Right ventricle myocardium inferior (tissue), 1 donor: ENCODE data around the gene LHFPL2. TPM values are rescaled to one million over a fixed set of nuclear protein-coding genes. Genes with fewer than 3 reads are reported as not detected.
"Not testable (repeated sequence)": the region's sequence is repeated elsewhere in the genome, so short reads cannot be mapped to it uniquely, and the experiment has no call there.

ENCODE experiments used
- ATAC-seq: fragments of 200-7000 bp; cut with Tn5 transposase; one replicate; pipeline ENCODE4 v1.9.1; 2020; ENCODE audit warnings: mild to moderate bottlenecking, moderate library complexity
- DNase-seq: peaks from one replicate; pipeline ENCODE4 v3.0.0; 2021; ENCODE audit errors: missing footprints
- intact Hi-C: fragments of 100-400 bp; cut with DNase I; formaldehyde crosslinking; loops from one replicate; pipeline ENCODE4 v1.11.0; 2022
- total RNA-seq: library from RNA; stranded (reverse); fragmentation: NEBNext Ultra II Directional; extraction: Animal tissue kit (Norgen Biotek cat#: 25700); gene quantifications from one replicate; pipeline ENCODE4 v1.2.1, GENCODE V29; 2021
- donor health status: DM: no; HTN: yes; CAD: no; lungs with severe emphysema.

Gene LHFPL2
- total RNA-seq, 1 donor from 2014 or later: 6.0 TPM

DNA sequence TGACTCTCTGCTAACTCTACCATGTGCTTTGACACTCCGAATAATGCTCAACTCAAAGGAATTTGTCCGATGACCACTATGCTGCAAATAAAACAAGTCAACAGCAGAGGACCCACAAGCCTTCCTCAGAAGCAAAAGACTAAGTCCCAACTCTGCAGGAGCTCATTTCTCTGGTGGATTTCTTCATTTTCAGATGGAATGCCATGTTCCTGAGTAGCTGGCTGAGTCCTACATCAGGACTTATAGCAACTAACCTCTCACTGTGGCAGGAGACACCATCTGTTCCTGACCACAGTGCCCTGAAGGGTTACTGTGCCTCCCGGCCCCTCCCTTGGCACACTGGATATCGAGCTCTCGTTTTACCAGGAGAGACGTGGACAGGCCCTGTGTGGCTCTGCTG lies 20.8 kb downstream of the LHFPL2 start:
- no peak for ATAC-seq
- DNase-seq: no peak
- intact Hi-C loops: no loop called here

DNA sequence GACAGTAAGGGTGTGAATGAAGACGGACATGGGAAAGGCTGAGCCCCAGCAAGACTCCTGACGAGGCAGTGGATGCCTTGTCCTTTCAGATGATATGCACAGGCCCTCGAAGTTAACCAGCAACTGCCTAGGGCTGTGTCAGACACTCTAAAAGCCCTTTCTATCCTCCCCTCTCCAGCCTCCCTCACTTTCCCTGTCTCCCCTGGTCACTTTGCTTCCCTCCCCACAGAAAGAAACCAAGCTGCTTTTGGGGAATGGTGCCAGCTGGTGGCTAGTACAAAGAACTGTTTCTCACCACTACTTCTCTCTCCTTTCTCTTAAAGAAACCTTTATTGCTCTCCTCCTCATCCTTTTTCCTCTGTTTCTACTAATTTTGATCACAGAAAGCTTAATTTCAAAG lies 21.4 kb downstream of the LHFPL2 start:
- intact Hi-C loops: no loop called here
- ATAC-seq (no peak), DNase-seq (no peak)

DNA sequence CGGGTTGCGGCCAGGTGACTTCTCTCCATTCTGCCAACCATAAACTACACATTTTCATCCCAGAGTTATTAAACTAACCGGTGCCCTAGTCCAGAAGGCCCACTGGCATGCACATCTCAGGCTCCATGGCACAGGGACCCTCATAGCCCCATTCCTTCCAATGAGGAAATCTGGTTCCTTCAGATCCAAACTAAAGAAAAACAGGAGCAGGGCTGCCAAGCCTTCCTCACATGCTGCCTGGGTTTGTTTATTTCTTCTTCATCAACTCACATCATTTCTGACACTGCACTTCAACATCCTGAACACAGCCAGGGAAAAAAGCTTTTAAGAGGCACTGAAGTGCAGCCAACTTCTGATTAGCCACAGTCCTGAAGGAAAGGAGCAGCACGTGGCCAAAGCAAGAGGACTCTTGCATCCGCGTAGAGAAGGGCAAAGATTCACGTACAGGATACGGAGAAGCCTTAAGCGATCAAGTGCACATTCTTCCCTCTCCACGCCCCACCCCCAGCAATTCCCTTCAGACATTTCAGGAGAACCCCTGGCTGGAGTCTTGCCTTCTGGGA lies 22.5 kb downstream of the LHFPL2 start:
- intact Hi-C loops: no loop called here
- ATAC-seq: peak; percentile 23
- no peak for DNase-seq

DNA sequence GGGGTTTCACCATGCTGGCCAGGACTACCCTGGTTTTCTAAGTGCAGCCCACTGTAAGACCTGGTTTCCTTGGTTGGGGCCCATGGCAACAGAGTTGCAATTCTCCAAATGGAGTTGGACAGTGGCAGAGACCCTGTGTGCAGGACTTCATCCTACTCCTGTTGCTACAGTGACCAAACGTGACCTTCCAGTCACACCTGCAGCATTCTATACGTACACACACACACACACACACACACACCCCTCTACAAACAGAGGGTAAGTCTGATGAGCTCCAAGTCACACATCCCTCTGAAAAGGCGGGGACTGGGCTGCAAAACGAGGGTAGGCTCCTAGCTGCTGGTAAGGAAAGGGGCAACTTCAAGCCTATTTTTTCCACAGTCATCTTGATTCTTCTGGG lies 23.6 kb downstream of the LHFPL2 start:
- DNase-seq: no peak
- intact Hi-C loops: no loop called here
- no peak for ATAC-seq

DNA sequence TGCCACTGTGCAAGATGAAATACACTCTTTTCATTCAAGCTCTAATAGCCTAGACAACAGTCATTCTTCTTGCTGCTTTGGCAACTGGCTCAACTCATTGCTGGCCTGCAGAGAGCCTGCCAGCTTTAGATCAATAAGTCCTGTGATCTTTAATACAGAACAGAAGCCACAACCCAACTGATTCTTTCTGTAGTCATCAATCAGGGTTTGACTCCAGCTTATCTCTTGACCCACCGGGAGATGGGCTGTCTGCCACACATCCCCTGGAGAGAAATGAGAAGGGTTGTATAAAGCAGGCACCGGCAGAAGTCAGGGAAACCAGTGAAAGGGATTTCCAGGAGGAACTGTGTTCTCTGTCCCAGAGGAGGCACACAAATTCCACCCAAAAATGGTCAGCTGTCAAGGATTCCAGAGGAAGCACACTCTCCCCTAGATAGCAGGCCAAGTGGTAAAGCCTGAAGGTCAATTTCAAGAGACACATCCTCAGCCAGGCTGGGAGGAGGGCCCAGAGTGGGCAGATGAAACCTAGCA lies 24.5 kb downstream of the LHFPL2 start:
- ATAC-seq (peak; percentile 64), DNase-seq (no peak)
- intact Hi-C loops: no loop called here

DNA sequence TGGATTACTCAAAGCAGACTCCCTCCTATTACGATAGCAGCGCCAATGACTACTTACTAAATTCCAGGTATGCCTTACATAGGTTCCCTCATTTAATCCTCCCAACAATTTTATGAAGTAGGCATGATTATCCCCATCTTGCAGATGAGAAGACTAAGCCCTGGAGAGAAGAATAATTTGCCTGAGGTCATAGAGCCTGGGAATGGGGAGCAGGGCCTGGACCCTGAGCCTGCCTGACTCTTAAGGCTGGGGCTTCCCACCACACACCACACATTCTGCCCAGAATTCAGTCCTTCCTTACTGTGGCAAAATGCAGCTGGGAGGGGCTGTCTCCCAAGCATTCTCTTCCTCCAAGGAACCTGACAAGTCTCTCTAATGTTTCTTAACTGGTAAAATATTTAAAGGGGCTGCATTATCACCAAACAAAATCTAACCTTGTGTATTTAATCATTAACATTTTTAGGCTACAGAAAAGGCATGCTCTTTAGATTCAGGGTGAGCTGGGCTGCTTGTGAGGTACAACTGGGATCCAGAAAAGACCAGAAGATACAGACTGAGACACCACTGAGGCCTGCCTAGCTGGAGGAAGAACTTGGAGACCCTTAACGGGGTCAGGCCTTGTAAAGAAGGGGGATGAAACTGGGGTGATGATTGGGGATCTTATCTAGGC lies 26.1 kb downstream of the LHFPL2 start:
- intact Hi-C loops: no loop called here
- no peak for DNase-seq
- no peak for ATAC-seq

DNA sequence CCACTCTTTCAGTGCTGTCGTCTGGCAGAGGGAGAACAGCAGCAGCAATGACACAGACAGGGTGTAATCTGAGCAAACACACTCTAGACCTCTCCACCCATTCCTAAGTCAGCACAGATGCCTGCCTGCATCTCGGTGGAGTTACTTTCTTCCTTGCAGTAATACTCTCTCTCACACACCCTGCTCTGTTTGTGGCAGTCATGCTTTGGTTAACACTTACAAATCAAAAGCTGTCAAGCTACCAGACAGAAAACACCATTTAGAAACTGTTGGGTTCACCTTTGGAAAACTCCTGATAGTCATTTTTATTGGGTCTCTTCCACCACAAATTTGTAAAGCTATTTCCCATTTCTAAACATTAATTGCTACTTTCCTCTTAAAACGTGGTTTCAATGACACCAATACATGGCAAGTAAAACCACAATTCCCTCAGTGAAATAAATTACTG lies 27.3 kb downstream of the LHFPL2 start:
- DNase-seq (no peak), ATAC-seq (no peak)
- intact Hi-C loops: no loop called here

DNA sequence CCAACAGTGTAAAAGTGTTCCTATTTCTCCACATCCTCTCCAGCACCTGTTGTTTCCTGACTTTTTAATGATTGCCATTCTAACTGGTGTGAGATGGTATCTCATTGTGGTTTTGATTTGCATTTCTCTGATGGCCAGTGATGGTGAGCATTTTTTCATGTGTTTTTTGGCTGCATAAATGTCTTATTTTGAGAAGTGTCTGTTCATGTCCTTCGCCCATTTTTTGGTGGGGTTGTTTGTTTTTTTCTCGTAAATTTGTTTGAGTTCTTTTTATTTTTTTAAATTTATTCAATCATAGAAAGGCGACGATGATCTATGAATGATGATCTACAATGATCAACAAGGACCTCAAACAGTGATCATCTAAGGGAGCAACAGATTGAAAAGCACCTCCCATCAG lies 28.5 kb downstream of the LHFPL2 start:
- DNase-seq, ATAC-seq, intact Hi-C loops: not testable (repeated sequence)

DNA sequence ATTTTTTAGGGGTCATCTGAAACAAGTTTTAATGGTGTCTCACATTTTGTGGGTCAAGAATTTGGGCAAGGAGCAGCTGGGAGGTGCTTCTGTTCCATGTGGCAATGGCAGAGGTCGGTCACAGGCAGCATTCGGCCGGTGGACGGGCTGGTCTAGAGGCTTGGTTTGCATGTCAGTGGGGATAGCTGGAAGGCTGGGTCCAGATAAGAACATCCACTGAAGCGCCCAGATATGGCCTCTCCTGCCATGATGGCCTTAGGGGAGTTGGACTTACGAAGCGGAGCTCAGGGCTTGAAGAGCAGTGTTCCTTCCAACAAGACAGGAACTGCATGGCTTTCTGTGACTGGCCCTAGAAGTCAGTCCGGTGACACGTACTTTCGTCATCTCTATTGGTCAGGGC lies 30.3 kb downstream of the LHFPL2 start:
- intact Hi-C loops: no loop called here
- ATAC-seq: no peak
- no peak for DNase-seq

DNA sequence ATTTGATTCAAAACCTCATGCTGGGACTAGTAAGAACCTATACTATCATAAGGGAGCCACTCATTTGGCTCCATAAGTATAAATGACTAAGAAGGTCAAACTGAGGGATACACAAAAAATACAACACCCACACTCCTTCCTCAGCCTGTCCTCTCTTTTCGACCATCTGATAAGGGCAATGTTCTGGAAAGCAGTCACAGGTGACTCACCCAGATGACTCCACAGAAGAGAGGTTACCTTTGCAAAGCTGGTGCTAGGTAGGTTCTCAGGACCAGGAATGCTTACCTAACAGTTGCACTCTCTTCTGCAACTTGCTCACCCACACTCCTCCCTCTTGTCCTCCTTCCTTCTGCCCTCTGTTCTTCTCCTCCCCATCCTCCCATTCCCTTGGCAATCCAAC lies 32.9 kb downstream of the LHFPL2 start:
- DNase-seq: no peak
- no peak for ATAC-seq
- intact Hi-C loops: no loop called here

DNA sequence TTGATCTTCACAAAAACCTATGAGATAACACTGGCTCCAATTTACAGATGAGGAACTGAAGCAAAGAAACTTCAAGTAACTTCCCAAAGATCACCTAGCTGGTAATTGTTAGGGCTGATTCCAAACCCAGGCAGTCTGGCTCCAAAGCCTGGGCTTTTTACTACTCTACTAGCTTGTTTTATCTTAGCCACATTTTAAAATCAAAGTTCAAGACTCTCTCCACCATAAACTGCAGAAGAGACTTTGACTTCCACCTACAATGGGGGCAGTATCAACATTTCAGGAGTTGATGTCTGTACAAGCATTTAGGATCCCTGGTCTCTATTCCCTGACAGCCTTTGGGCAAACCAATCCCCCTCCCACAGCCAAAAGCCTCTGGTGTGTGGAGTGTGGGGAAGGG lies 33.8 kb downstream of the LHFPL2 start:
- no peak for ATAC-seq
- no peak for DNase-seq
- intact Hi-C loops: no loop called here

DNA sequence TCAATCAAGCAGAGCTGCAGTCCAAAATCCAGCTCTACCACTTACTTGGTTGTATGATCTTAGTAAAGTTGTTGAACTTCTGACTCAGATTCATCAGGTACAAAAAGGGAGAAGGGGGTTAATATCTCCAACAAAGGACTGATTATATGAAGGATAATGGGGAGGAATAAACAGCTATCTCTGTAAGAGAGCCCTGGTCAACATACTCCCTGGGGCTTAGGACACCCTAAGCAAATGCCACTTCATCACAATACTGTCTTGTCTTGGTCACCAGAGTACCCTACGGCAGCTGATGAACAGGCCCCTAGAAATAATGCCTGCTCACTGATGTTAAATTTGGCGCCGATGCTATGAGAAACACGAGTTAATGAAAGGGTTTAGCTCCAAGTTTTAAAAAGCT lies 34.8 kb downstream of the LHFPL2 start:
- intact Hi-C loops: no loop called here
- no peak for DNase-seq
- ATAC-seq: no peak

DNA sequence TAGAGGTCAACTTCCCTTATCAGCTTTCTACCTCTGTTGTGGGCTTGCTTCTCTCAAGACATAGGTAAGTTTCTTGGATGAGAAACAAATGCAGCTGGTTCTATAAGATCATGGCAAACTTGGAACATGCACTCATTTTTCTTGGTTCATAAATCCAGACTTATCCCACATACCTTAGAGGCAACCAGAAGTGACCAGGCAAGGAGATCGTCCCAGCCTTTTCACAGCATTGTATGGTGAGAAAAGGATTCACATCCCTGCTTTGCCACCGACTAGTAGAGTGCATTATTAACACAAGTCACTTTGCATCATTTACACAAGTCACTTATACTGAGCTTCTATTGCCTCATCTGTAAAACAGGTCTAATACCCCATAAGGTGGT lies 35.4 kb downstream of the LHFPL2 start:
- intact Hi-C loops: no loop called here
- no peak for DNase-seq
- no peak for ATAC-seq

DNA sequence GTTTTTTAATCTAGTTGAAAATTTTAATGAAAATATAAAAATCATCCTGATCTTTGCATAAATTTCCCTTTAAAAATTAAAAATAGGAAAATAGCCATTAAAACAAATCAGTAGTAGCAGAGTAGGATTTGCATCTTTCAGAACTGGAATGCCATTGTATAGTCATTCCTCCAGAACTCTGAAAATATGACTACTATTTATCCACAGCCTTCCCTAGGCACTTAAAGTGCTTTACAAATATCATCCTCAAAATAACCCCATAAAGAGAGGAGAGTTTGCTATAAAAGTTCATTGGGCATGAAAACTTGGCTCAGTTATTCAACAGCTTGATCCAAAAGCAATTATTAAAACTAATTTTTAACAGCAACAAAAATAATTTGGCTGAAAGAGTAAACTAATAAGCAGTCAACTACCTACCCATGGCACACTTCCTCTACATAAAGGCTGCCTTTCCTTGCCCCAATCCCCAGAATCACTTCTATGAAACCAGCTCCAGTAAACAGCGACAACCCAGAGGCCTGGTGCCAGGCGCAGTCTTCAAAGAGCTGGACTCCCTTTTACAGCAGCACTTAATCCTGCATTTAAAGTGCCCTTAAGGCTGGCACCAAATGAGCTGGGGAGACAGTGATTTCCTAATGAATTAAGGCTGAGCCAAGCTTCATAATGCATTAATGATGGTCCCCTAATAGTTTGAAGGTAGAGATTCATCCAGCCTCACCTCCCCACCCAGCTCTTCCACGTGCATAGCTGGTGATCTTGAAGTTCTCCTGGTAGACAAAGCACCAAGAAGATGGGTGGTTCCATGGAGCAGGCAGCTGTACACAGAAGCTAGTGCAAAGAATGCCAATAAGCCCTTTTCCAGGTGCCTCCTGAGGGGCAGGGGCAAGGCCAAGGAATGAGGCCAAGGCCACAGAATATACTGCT lies 36.1 kb downstream of the LHFPL2 start:
- DNase-seq (no peak), ATAC-seq (no peak)
- intact Hi-C loops: no loop called here

DNA sequence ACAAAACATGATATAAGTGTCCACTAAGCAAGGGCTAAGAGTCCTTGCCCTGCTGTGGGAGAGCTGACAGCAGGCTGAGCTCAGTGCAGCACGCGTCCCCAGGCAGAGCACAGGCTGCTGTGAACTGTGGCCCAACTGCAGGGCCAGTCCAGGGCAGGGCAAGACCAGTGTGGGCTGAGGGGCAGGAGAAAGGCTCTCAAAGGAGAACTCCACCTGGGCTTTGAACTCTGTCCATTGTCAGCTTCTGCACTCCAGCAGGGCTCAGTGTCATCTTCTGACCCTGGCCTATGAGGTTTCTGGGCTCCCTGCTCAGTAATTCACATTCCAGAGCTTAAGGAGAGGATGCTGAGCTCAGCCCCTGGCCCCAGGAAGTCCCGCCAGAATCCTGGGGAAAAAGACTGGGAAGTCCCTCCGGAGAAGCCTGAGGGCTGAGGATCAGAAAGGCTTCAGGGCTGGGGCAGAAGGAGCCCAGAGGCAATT lies 37.4 kb downstream of the LHFPL2 start:
- ATAC-seq: peak; percentile 58
- intact Hi-C loops: no loop called here
- DNase-seq: no peak

DNA sequence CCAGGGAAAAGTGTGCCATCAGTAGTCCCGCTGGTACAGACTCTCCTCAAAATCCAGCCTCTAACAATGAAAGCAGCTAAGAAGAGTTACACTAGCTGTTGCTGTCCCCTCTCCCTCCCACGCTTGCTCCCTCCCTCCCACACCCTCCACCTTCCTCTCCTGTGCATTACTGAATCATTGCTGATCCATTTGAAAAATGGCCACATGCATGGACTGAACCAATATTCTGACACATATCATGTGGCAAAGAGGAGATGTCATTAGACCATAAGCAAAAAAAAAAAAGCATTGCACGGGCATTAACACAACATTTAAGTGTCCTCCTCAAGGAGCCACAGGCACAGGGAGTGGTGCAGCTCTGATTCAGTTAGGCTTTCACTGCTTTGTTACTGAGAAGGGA lies 37.9 kb downstream of the LHFPL2 start:
- no peak for DNase-seq
- intact Hi-C loops: no loop called here
- peak; percentile 16 for ATAC-seq

DNA sequence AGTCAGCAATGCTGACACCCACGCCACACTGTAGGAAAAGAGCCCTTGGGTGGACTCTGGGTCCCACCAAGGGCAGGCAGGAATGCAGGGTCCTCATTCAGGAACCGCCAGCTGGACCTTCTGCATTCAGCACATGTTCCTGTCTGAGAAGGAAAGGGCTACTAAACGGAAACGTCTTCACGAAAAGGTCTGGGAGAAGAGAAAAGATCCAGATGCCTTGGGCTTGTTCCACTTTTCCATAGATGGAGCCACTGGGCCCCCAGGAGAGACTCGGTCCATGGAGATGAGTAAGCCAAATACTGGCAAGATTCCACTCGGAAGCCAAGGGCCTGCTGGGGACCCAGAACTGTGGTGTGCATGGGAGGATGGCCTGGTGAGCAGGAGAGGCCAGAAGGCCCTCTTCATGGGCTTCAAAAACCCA lies 38.4 kb downstream of the LHFPL2 start:
- ATAC-seq (peak; percentile 76), DNase-seq (no peak)
- intact Hi-C loops: no loop called here

DNA sequence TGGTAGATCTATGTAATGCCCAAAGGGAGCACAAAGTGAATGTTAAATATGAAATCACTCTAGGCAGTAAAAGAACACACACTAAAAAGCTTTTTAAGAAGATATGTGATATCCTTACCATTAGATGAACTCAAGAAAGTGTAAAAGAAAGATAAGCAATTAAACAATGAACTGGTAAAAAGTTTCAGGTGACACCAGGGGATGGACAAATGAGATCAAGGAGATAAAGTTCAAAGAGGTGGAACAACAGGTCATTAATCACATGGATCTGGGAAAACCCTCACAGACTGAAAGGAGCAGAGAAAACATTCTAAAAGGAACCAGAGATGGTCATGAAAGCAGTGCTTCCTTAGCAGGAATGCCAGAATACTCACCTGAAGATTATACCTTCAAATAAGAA lies 40.7 kb downstream of the LHFPL2 start:
- ATAC-seq (no peak), DNase-seq (no peak)
- intact Hi-C loops: no loop called here

DNA sequence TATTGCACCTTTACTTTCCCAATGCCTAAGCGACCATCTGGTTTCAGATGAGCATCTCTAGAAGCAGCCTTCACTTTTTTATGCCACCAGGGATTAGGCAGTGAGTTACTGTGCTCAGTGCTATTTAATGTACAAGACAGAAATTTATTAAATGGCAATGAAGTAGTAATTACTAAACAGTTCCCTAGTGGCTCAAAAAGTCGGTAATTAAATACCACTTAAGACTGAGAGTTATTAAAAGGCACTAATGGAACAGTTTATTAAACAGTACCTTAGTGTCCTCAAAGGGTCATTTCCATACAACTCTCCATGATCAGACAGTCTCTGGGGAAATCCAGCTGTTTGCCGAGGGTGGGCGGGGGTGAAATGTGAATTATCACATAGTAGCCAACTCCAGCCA lies 42.3 kb downstream of the LHFPL2 start:
- DNase-seq: no peak
- no peak for ATAC-seq
- intact Hi-C loops: no loop called here

DNA sequence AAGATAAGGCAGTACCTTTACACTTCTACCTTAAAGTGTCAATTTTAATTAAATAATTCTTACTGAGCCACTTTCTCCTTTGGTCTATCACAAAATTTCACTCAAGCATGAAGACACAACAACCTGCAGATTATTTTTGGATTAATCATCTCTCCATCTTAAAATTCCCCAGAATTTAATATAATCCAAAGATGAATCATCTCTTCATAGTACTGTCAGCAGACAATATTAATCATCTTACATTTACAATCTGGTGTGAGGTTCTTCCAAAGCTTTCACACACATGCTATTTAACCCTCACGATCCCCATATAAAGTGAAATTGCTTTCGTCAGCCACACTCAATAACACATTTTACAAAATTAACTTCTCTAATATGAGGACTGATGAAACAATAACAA lies 43.0 kb downstream of the LHFPL2 start:
- intact Hi-C loops: no loop called here
- ATAC-seq: no peak
- no peak for DNase-seq
